AG04449 (cell line): ENCODE data around the gene DYNLRB2.

Experiments
- CTCF ChIA-PET: fragments of 350-600 bp; formaldehyde crosslinking; extraction: SDS; loops from one replicate; lab custom pipeline; 2021; ENCODE audit warnings: antibody characterized with exemption; lab: Yijun Ruan, JAX
- POLR2A ChIA-PET: fragments of 400-600, 350-600 bp; formaldehyde crosslinking; extraction: SDS; loops from one replicate; lab custom pipeline; 2020; ENCODE audit warnings: antibody characterized with exemption, inconsistent platforms; lab: Yijun Ruan, JAX
- DNase-seq: peaks from one replicate; pipeline ENCODE4 v3.0.0-alpha.2; 2010; ENCODE audit warnings: low read depth, low spot score
- H3K4me3 ChIP-seq: 2 replicates; pipeline ENCODE4 v1.5.1; 2011; ENCODE audit warnings: low read depth, mild to moderate bottlenecking, control low read depth, low read length
- CTCF ChIP-seq: IDR thresholded peaks from one replicate; pipeline ENCODE4 v1.5.1; 2011; ENCODE audit warnings: mild to moderate bottlenecking, moderate library complexity, low read length, control low read depth, inconsistent platforms; ENCODE audit not compliant: insufficient read depth; ENCODE audit errors: missing control alignments

DYNLRB2 gene

GRCh38 chr16:80519189-80519588 lies 21.6 kb upstream of the DYNLRB2 start:
- POLR2A ChIA-PET: no interaction called here
- no peak for DNase-seq

GRCh38 chr16:80525420-80525819 lies 15.4 kb upstream of the DYNLRB2 start:
- POLR2A ChIA-PET: no interaction called here

More at GRCh38 chr16:80519189-80519588, 21.6 kb upstream of the DYNLRB2 start:
- no peak overlapping the region for H3K4me3 ChIP-seq
- CTCF ChIA-PET: no interaction called here
- no peak for TF ChIP-seq CTCF

GRCh38 chr16:80526418-80527061 lies 14.3 kb upstream of the DYNLRB2 start:
- H3K4me3 ChIP-seq: no peak overlapping the region
- DNase-seq: no peak
- TF ChIP-seq CTCF: peak; percentile 74
- ChIA-PET POLR2A (no interaction called here), CTCF (interaction anchor here (0.9 to 5.1 kb wide), 33 partner anchors 9 to 402 kb away, joined by 3 to 43 read pairs (median 4); partner anchors contain the start of gene DYNLRB2)

More at GRCh38 chr16:80525420-80525819, 15.4 kb upstream of the DYNLRB2 start:
- DNase-seq: no peak
- CTCF ChIA-PET: interaction anchor here (0.9 to 5.1 kb wide), 11 partner anchors 9 to 308 kb away, joined by 3 to 43 read pairs (median 5); partner anchors contain the start of gene DYNLRB2
- H3K4me3 ChIP-seq: no peak overlapping the region
- TF ChIP-seq CTCF: no peak

- no peak for DNase-seq
- CTCF ChIA-PET: interaction anchor here (0.9 to 5.1 kb wide), 28 partner anchors 8 to 401 kb away, joined by 3 to 43 read pairs (median 4); partner anchors contain the start of gene DYNLRB2
- H3K4me3 ChIP-seq: no peak overlapping the region
- TF ChIP-seq CTCF: peak; percentile 32
- POLR2A ChIA-PET: no interaction called here
Measured at GRCh38 chr16:80527297-80527696, 13.5 kb upstream of the DYNLRB2 start.

- TF ChIP-seq CTCF: no peak
- H3K4me3 ChIP-seq: no peak overlapping the region
- CTCF ChIA-PET: no interaction called here
- POLR2A ChIA-PET: no interaction called here
- DNase-seq: no peak
Measured at GRCh38 chr16:80530479-80530878, 10.3 kb upstream of the DYNLRB2 start.

- CTCF ChIA-PET: interaction anchor here (1.0 kb wide), 1 partner anchor 9 kb away, joined by 6 read pairs; no protein-coding TSS in a partner anchor
- H3K4me3 ChIP-seq: no peak overlapping the region
- DNase-seq: no peak
- POLR2A ChIA-PET: no interaction called here
- no peak for TF ChIP-seq CTCF
Measured at GRCh38 chr16:80536238-80536637, 4.6 kb upstream of the DYNLRB2 start.
